ENCODE results near the gene PIKFYVE.
"Not testable (repeated sequence)": the region's sequence is repeated elsewhere in the genome, so short reads cannot be mapped to it uniquely, and the experiment has no call there.

The PIKFYVE gene, protein sequence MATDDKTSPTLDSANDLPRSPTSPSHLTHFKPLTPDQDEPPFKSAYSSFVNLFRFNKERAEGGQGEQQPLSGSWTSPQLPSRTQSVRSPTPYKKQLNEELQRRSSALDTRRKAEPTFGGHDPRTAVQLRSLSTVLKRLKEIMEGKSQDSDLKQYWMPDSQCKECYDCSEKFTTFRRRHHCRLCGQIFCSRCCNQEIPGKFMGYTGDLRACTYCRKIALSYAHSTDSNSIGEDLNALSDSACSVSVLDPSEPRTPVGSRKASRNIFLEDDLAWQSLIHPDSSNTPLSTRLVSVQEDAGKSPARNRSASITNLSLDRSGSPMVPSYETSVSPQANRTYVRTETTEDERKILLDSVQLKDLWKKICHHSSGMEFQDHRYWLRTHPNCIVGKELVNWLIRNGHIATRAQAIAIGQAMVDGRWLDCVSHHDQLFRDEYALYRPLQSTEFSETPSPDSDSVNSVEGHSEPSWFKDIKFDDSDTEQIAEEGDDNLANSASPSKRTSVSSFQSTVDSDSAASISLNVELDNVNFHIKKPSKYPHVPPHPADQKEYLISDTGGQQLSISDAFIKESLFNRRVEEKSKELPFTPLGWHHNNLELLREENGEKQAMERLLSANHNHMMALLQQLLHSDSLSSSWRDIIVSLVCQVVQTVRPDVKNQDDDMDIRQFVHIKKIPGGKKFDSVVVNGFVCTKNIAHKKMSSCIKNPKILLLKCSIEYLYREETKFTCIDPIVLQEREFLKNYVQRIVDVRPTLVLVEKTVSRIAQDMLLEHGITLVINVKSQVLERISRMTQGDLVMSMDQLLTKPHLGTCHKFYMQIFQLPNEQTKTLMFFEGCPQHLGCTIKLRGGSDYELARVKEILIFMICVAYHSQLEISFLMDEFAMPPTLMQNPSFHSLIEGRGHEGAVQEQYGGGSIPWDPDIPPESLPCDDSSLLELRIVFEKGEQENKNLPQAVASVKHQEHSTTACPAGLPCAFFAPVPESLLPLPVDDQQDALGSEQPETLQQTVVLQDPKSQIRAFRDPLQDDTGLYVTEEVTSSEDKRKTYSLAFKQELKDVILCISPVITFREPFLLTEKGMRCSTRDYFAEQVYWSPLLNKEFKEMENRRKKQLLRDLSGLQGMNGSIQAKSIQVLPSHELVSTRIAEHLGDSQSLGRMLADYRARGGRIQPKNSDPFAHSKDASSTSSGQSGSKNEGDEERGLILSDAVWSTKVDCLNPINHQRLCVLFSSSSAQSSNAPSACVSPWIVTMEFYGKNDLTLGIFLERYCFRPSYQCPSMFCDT (N-terminal part only)

DNA sequence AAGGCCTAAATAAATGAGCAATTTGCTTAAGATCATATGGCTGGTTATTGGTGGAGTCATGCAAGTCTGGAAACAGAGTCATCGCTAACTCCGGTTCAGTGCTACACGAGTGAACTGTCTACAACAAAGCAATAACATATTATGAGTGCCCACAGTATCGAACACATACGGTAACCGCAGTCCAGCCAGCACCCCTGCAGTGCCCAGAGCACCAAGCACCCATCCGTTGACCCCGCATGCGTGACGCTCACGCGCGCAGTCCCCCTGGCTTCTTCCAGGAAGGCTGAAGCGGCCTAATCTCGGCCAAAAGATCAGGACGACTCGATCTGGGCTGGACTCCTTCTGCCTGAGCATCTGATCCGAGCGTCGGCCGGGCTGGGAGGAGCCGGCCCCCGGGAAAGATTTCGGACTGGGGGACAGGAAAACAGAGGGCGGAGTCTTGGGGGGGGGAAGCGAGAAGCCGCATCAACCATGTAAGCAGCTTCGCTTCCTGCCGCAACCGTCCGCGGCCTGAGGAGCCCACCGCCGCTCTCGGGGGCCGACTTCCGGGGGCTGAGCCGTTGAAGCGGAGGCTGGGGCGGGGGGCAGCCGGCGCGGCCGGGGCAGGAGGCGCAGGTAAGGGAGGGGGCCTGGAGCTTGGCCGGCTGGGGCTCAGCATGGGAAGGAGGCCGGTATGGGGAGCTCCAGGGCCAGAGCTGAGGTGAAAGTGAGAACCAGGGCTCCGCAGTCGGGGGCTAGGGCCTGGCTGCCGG is at the start of gene PIKFYVE:
PIKFYVE (plus strand) TSS at position 455 of the 752 bp plus-strand sequence. CDS start 5,265 bp downstream, outside the sequence.
- peak; percentile 95 for DNase-seq

DNA sequence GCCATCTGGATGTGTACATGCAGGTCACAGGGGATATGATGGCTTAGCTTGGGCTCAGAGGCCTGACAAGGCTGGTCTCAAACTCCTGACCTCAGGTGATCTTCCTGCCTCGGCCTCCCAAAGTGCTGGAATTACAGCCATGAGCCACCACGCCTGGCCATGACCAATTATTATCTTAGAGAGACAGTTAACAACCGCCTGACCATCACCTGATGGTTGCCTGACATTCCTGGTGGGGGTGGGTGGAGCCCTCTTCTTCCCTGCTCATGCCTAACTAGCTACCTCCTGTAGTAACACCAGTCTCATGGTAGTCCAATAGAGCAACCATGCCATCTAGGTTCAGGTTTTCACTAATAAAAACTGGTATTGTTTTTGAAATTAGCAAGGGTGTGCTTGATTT is 44.2 kb upstream of the PIKFYVE start:
- DNase-seq = not testable (repeated sequence)

DNA sequence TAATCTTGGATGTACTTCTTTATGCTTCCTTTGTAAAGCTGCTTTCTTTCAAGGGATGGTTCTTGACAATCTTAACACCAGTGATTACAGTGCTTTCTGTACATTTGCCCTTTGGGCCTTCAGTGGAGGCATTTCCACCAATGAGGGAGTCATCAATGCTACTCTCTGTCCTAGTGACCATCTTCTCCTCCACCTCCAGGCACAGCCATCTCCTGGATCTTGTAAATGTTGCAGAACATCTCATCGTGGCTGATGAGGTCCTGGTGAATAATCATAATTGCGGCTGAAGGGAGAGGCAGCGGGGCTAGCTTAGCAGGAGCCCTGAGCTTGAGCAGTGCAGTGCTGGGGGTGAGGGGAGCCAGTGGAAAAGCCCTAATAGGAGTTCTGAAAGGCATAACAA is 43.7 kb upstream of the PIKFYVE start:
- no peak for DNase-seq

DNA sequence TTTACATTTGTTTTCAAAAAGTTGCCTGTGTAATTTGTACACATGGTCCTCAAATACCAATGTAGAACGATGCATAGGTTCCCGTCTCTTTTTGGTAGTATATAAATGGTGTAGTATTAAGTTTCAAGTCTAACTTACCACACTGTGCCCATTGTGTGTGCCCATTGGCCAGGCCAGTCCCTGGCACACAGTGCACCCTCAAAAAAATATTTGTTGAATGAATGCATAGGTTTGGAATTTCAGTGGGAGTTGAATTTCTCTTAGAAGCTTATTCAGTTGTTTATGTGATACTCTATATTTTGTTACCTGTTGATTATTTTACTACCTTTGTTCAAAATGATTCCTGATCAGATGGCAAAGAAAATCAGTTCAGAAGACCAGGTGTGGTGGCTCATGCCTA is 41.3 kb upstream of the PIKFYVE start:
- DNase-seq = no peak

DNA sequence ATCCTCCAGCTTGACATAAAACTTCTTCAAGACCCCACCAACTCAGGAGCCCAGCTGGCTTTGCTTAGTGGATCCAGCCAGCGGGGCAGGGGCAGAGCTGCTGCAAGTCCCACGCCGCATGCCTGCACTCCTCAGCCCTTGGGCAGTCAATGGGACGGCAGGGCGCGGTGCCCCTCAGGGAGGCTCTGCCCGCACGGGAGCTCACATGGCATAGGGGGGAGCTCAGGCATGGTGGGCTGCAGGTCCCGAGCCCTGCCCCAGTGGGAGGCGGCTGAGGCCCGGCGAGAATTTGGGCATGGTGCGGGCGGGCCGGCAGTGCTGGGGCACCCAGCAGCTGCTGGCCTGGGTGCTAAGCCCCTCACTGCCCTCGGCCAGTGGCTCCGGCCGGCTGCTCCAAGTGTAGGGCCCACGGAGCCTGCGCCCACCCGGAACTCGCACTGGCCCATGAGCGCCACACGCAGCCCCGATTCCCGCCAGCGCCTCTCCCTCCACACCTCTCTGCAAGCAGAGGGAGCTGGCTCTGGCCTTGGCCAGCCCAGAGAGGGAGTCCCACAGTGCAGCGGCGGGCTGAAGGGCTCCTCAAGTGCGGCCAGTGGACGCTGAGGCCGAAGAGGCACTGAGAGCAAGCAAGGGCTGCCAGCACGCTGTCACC is 38.3 kb upstream of the PIKFYVE start:
- DNase-seq = no peak

DNA sequence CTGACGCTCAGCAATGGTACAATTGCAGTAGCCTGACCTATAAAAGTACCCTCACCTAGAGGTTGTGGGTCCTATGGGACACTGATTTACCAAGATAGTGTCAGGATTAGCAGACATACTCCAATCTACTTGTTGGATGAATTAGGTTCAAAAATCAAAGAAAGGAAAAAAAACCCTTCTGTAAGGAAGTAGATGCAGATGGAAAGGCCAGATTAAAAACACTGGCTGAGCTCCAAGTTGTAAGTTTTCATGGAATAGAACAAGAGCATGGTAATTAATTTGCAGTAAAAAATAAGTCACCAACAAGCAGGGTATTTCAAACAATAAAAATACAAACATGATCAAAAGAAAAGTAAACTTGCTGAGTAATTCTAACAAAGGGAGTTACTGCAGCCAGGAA is 37.6 kb upstream of the PIKFYVE start:
- no peak for DNase-seq

DNA sequence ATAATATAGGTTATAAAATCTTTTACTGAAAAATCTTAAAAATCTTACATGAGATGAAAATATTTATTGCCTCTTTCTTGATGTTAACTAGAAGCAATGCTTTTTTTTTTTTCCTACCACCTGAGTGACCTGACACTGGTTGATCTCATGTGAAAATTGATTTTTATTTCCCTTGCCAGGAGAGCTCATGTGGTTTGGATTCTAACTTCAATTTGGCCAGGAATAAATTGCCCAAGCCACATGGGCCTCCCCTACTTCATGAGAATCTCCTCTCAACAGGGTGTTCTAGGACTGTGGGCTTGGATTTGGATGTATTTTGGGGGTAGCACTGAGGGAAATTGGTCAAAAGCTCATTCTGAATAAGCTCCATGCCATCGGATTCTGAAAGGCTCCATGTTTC is 31.3 kb upstream of the PIKFYVE start:
- no peak for DNase-seq

DNA sequence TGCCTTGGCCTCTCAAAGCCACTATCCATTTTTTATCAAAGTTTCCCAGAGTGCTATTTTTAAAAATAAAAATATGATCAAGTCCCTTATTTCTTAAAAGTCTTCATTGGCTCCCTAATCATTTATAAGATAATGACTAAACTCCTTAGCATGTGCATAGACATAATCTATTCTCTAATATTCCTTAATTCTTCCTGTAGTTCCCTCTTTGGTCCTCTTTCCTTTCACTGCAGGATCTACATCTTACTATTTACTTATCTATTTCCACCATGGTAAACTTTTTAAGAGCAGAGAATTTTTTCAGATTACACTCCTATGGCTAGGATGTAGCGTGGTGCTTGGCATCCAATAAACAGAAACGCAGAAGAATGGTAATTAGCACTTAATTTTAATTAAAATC is 30.2 kb upstream of the PIKFYVE start:
- no peak for DNase-seq

DNA sequence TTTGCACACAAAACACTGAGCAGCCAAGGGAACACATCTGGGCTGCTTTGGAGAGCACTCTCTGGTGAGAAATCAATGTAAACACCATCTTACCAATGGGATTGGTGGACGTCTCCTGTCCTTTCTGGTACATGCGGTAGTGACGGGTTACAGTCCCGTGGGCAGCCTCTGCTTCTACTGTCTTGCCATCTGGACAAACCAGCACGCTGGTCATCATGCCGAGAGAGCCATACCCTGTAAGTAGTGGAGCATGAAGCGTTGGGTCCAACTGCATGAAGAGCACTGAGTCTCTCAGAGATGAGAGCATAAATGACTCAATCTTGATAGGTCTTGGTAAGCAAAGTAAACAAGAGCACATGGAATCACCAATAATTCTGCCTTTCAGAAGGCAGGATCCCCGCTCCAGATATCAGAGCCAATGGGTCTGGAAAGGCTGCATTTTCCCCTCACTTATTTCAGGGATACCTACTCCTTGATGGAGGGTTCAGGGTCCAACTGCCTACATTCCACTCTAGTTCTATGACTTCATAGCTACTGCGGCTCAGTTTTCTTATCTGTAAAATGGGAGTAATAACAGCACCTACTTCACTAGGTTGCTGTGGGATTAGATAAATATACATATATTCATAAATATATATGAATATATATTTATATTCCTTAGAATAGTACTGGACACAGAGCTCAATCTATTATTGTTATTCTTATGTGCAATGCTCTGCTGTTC is 26.1 kb upstream of the PIKFYVE start:
- no peak for DNase-seq

DNA sequence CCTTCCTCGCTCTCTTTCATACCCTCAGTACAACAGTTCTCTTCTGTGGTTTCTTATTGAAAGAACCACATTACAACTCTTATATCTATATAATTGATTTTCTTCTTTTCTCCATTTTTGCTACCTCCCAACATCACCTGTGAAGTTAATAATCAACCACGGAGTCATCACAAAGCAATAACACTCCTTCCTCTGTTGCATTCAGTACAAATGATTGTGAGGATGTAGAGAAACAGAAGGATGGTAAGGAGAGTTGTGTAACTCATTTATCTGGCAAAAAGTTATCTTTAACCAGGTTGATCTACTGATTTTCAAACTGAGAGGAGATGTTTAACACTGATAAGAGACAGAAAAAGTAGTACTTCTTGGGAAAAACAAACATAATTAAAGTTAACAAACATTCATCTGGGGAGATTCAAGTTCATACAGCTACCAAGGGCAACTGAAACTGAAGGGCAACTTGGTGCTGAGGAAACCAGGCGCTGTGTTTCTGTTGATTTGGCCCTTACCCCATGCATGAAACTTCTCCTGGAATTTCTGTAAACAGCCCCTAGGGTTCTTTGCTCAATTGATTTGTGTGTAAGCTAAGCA is 25.3 kb upstream of the PIKFYVE start:
- no peak for DNase-seq

DNA sequence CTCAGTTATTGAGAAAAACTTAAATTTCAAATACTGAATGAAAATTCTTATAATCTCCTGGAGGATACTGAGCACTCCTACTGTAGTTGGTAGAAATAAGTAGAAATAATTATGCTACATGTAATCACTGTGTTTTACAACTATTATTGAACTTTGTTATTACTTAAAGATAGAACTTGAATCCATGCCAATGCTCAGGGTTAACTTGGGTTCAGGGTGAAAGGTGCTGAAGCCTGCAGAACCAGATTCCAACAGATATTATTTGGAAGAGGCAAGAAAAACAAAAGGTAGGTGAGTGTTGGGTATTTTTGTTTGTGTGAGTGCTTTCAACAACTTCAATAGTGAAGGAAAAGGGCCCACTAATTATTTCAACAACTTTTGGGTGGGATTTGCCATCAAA is 21.6 kb upstream of the PIKFYVE start:
- no peak for DNase-seq

DNA sequence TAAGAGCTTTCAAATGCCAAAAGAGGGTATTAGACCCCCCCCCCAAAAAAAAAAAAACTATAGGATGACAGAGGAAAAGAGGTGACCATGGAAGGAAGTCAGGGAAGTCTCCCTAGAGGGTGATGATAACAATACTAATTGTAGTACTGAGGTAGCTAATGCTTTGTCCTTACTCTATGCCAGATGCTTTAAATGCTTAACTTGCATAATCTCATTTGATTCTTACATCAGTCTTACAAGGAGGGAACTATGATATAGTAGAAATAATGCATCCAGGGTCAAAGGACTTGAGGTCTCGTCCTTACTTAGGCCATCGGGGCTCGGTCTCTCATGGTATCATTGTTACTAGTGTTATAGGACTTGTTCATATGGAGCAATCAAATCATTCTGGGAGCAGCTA is 20.3 kb upstream of the PIKFYVE start:
- no peak for DNase-seq

DNA sequence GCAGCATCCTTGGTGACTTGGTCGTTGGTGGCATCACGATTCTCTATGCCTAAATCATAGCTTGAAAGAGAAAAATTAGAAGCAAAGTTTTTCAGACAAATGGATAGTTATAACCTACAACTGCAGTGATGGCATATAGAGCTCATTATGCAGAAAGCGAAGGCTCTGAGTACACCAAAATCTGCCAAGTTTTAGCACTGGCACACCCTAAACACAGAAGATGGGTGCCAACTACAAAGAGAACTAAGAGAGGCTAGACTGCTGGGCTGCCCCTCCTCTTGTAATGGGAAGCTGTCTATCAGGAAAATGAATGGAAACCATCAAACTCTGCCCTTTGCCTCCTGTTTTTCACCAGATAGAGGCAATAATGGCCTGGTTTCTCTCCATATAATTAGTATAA is 17.5 kb upstream of the PIKFYVE start:
- no peak for DNase-seq

DNA sequence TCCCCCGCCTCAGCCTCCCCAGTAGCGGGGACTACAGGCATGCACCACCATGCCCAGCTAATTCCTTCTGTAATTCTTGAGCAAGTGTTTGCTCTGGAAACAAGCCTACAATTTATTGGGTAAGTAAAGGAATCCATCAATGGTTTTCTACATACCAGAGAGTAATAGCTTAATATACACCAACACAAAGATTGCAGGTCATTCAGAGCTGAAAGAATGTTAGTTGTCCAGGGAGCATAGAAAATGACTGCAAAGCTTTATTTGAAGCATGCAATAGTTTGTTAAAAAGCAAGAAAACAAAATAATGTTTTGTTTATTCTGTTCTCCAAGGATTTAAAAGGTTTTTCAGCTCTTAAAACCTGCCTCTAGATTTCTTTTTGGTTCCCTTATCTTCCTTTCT is 16.8 kb upstream of the PIKFYVE start:
- no peak for DNase-seq

DNA sequence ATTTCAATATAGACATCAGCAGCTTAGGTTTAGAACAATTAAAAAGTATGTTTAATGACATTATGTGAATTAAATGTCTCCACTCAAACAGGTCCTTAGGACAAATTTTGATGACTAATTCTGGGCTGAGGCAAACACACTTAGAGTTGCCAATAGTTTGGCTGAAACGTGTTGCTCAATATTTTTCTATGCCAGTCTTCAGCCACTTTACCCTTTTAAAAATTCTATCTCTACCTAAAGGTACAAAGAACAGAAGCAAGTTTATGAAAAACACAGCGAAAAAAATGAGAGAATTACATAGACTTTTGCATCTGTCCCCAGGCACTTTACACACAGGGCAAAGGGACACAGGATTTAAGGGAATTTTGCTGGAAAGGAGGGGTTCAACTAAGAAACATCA is 15.7 kb upstream of the PIKFYVE start:
- no peak for DNase-seq

DNA sequence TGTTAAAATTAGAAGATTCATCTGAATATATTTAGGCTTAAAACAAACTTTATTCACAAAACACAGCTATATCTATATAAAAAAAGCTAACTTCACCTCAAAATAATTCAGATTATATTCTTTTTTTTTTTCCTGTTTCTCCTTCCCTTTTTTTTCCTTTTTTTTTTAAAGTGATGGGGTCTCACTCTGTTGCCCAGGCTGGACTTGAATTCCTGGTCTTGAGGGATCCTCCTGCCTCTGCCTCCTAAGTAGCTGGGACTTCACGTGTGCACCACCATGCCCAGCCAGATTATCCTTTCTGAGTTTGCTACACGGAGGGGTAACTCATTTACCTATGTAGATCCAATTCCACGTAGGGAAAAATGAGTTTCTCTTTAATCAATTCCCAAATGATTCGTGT is 15.0 kb upstream of the PIKFYVE start:
- DNase-seq = no peak

DNA sequence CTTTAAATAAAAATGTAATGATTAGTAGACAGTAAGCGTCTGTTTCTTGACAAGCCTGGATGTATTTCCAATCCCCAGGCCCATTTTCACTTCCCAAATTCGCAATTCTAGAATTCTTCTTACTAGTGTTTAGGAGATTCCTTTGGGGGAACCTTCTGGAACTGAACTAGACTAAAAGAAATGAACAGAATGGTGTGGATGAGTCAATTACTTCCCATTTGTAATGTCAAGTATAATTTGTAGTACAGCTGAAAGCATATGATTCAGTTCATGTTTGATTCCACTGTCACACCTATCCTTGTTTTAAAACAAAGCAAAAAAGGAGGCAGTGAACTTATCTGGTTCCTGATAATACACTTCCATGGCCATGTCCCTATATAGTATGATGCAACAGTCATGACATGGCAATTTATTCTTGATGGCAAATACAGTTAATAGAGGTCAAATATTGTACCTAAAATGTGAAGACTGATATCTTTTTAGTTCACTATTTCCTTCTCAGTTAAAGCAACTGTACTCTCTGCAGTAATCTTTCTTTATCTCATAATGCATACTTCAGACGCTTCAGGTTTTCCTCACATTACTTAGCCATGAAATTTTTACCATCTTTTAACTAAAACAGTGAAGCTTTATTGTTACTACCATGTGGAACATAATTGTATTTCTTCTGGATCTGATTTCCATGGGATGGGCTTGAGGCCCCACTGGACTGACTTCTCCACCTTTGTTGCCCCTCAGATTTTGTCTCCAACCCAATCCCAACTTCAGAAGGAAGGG is 13.2 kb upstream of the PIKFYVE start:
- DNase-seq = no peak

DNA sequence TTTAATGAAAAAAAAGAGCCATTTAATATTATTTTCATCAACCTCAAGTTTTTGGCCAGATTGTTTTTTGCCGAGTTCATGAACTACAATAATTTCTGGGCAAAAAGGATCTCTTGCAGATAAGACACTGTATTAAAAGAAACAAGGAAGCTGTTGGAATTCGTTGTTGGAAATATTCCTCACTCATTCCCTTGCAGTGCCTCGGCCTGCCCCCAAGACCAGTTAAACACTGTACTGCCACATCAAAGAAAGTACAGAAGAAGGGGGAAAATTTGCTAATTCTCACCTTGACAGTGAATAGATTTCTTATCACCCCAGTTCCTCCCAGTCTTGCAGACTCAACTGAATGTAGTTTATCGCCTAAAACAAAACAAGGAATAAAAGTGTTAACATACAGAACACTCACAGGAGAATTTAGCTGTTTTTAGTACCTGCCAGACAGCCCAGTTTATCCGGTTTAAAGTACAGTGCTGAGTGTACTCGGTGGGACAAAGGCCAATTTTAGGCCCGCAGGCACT is 12.4 kb upstream of the PIKFYVE start:
- no peak for DNase-seq

DNA sequence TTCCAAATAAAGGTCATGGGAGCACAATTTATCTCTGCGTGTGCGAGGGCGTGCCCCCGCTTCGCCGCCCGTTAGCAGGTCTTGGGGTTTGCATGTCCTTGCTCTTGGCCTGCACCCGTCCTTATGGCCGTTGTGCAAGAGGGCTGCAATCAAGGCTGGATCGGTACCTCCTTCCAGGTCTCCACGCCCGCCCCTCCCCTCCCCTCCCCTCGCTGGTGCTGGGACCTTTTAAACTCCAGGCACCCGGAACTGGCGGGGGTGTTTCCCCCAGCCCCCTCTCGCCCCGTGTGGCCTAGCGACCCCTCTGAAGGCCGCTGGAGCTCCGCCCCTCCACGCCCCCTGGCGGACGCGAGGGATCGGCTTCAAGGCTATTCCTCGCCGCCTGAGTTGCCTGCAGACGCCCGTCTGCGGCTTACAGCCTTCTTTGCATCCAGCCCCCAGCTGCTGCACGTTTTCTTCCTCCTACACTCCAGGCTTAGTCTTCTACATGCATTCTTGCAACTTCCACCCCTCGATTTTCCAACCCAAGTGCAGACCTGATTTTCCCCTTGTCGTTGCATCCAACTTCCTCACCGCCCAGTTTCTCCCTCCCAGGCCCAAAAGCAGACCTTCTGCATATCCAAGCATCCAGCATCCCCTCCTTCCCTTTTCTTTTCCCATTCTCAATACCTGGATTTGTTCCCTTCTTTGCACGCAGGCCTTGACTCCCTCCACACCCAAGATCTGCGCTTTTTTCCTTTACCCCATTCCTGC is 11.8 kb upstream of the PIKFYVE start:
- DNase-seq = peak; percentile 58
